ENCODE measurements around the gene NTM. TPM values are rescaled to one million over a fixed set of nuclear protein-coding genes. Genes with fewer than 3 reads are reported as not detected.

NTM gene
- total RNA-seq, 6 donors from 2014 or later = 4.1 to 151 (median 115) TPM

GRCh38 chr11:131560287-131560686 is 189.9 kb downstream of the NTM start:
- ATAC-seq (ENCODE audit: low FRiP score in 2 of 2) (no peak), DNase-seq (no peak)
- Histone ChIP-seq H3K27me3 (no peaks in the 10 kb centered on the region), H3K4me3 (no peak overlapping the region), H3K27ac (no peak overlapping the region), H3K36me3 (no peaks in the 10 kb centered on the region), H3K9me3 (no peaks in the 10 kb centered on the region), H3K4me1 (no peaks in the 10 kb centered on the region)
- WGBS, 2 donors = 62 to 90% methylated on average over 4 of the region's 4 CpGs
- no peak for TF ChIP-seq EP300 (IDR thresholded peaks at IDR 0.05)
- no peak for TF ChIP-seq POLR2A (IDR thresholded peaks at IDR 0.05)
- no peak for TF ChIP-seq CTCF (IDR thresholded peaks at IDR 0.05)
- TF ChIP-seq POLR2AphosphoS5 (IDR thresholded peaks at IDR 0.05) = no peak

GRCh38 chr11:131561501-131561900 is 191.1 kb downstream of the NTM start:
- no peaks in the 10 kb centered on the region for H3K27me3 ChIP-seq
- TF ChIP-seq CTCF (IDR thresholded peaks at IDR 0.05) (no peak), POLR2AphosphoS5 (IDR thresholded peaks at IDR 0.05) (no peak), POLR2A (IDR thresholded peaks at IDR 0.05) (no peak), EP300 (IDR thresholded peaks at IDR 0.05) (no peak)
- ATAC-seq (ENCODE audit: low FRiP score in 2 of 2) = peak in 1 of 2 donors; percentile 84
- H3K27ac ChIP-seq = no peak overlapping the region
- H3K9me3 ChIP-seq = no peaks in the 10 kb centered on the region
- WGBS, 2 donors = 55 to 70% methylated on average over 4 of the region's 4 CpGs
- no peak for DNase-seq
- no peaks in the 10 kb centered on the region for H3K4me1 ChIP-seq
- no peak overlapping the region for H3K4me3 ChIP-seq
- no peaks in the 10 kb centered on the region for H3K36me3 ChIP-seq

GRCh38 chr11:131561972-131562371 is 191.6 kb downstream of the NTM start:
- Histone ChIP-seq H3K4me3 (no peak overlapping the region), H3K27ac (no peak overlapping the region), H3K9me3 (no peaks in the 10 kb centered on the region), H3K36me3 (no peaks in the 10 kb centered on the region), H3K27me3 (no peaks in the 10 kb centered on the region), H3K4me1 (no peaks in the 10 kb centered on the region)
- TF ChIP-seq POLR2AphosphoS5 (IDR thresholded peaks at IDR 0.05) (no peak), POLR2A (IDR thresholded peaks at IDR 0.05) (no peak), EP300 (IDR thresholded peaks at IDR 0.05) (no peak)
- no peak for DNase-seq
- peak in 1 of 2 donors; percentile 3 for ATAC-seq (ENCODE audit: low FRiP score in 2 of 2)
- WGBS, 2 donors = 65 to 72% methylated on average over 5 of the region's 5 CpGs

- ATAC-seq (ENCODE audit: low FRiP score in 2 of 2) = no peak
- WGBS, 2 donors = 84 to 88% methylated on average over 1 of the region's 1 CpG
Observed at GRCh38 chr11:131568318-131568717, 197.9 kb downstream of the NTM start.

GRCh38 chr11:131571571-131571970 is 201.2 kb downstream of the NTM start:
- Histone ChIP-seq H3K9me3 (no peaks in the 10 kb centered on the region), H3K4me3 (no peak overlapping the region), H3K4me1 (no peaks in the 10 kb centered on the region), H3K27ac (no peak overlapping the region), H3K27me3 (no peaks in the 10 kb centered on the region), H3K36me3 (no peaks in the 10 kb centered on the region)
- no peak for ATAC-seq (ENCODE audit: low FRiP score in 2 of 2)
- TF ChIP-seq POLR2AphosphoS5 (IDR thresholded peaks at IDR 0.05) (no peak), CTCF (IDR thresholded peaks at IDR 0.05) (no peak), POLR2A (IDR thresholded peaks at IDR 0.05) (no peak), EP300 (IDR thresholded peaks at IDR 0.05) (no peak)
- DNase-seq = no peak
- WGBS, 2 donors = 49 to 52% methylated on average over 4 of the region's 4 CpGs

More at GRCh38 chr11:131568318-131568717, 197.9 kb downstream of the NTM start:
- Histone ChIP-seq H3K27me3 (no peaks in the 10 kb centered on the region), H3K4me1 (no peaks in the 10 kb centered on the region), H3K27ac (no peak overlapping the region), H3K9me3 (no peaks in the 10 kb centered on the region), H3K36me3 (no peaks in the 10 kb centered on the region), H3K4me3 (no peak overlapping the region)
- TF ChIP-seq CTCF (IDR thresholded peaks at IDR 0.05) = no peak
- TF ChIP-seq POLR2A (IDR thresholded peaks at IDR 0.05) = no peak
- DNase-seq = no peak
